IMR-90 (cell line): ENCODE data around the gene SHC2. TPM values are rescaled to one million over a fixed set of nuclear protein-coding genes. Genes with fewer than 3 reads are reported as not detected.

Experiments used
- ATAC-seq: fragments of 200-7000 bp; cut with Tn5 transposase; 2 replicates; pipeline ENCODE4 v1.9.1; 2020; ENCODE audit warnings: low read depth, mild to moderate bottlenecking, moderate library complexity
- BruUV-seq: library from RNA; stranded (reverse); fragments of 400-500 nt; replicated peaks from 2 replicates; lab custom pipeline; 2021; lab: Mats Ljungman, UMichigan
- CTCF ChIA-PET: fragments of 300-600 bp; formaldehyde crosslinking; extraction: SDS; loops from one replicate; lab custom pipeline; 2021; ENCODE audit warnings: antibody characterized with exemption; lab: Yijun Ruan, JAX
- POLR2A ChIA-PET: fragments of 300-600 bp; sonication (Branson Sonifier 250); formaldehyde crosslinking; loops from one replicate; lab custom pipeline; 2022; ENCODE audit warnings: antibody characterized with exemption; ENCODE audit not compliant: unreplicated experiment; lab: Charles Lee
- DNase-seq: peaks from one replicate; pipeline ENCODE4 v3.0.0; 2013
- H2AFZ ChIP-seq: replicated peaks from 2 replicates; pipeline ENCODE3; 2013; ENCODE audit warnings: low read length, mild to moderate bottlenecking; ENCODE audit not compliant: poor library complexity
- H2AK5ac ChIP-seq: 2 replicates; pipeline ENCODE4 v1.6.1; 2013; ENCODE audit warnings: low read depth, low read length, inconsistent platforms
- H2AK9ac ChIP-seq: replicated peaks from 2 replicates; pipeline ENCODE3; 2013; ENCODE audit warnings: mild to moderate bottlenecking, low read depth, low read length, moderate library complexity; ENCODE audit not compliant: poor library complexity
- H2BK120ac ChIP-seq: 2 replicates; pipeline ENCODE4 v1.6.1; 2013; ENCODE audit warnings: low read depth, low read length, inconsistent platforms
- H2BK15ac ChIP-seq: 3 replicates; pipeline ENCODE4 v1.6.1; 2013; ENCODE audit warnings: low read depth, low read length, inconsistent platforms
- H2BK20ac ChIP-seq: 2 replicates; pipeline ENCODE4 v1.6.1; 2013; ENCODE audit warnings: low read depth, mild to moderate bottlenecking, inconsistent platforms, low read length, moderate library complexity
- H2BK5ac ChIP-seq: 2 replicates; pipeline ENCODE4 v1.6.1; 2013; ENCODE audit warnings: mild to moderate bottlenecking, low read depth, low read length, inconsistent platforms; ENCODE audit not compliant: poor library complexity, severe bottlenecking
- H3K14ac ChIP-seq: replicated peaks from 2 replicates; pipeline ENCODE4 v1.6.1; 2013; ENCODE audit warnings: low read depth, low read length, inconsistent platforms
- H3K18ac ChIP-seq: 2 replicates; pipeline ENCODE4 v1.6.1; 2013; ENCODE audit warnings: low read depth, low read length, control low read depth
- H3K23ac ChIP-seq: 2 replicates; pipeline ENCODE4 v1.6.1; 2013; ENCODE audit warnings: low read depth, low read length, inconsistent platforms
- H3K27ac ChIP-seq: 2 replicates; pipeline ENCODE4 v1.5.1; 2013; ENCODE audit warnings: mild to moderate bottlenecking, control low read depth, low read length; ENCODE audit not compliant: insufficient read depth
- H3K27me3 ChIP-seq: 2 replicates; pipeline ENCODE4 v1.6.1; 2013; ENCODE audit warnings: low read length; ENCODE audit not compliant: control insufficient read depth, insufficient read depth
- H3K36me3 ChIP-seq: 2 replicates; pipeline ENCODE4 v1.6.1; 2013; ENCODE audit warnings: low read length, mixed read lengths; ENCODE audit not compliant: control insufficient read depth, insufficient read depth
- H3K4ac ChIP-seq: 2 replicates; pipeline ENCODE4 v1.6.1; 2013; ENCODE audit warnings: low read depth, low read length, inconsistent platforms
- H3K4me1 ChIP-seq: 2 replicates; pipeline ENCODE4 v1.6.1; 2013; ENCODE audit warnings: low read length, mixed read lengths; ENCODE audit not compliant: control insufficient read depth, insufficient read depth
- H3K4me2 ChIP-seq: 2 replicates; pipeline ENCODE4 v1.6.1; 2013; ENCODE audit warnings: low read depth, mild to moderate bottlenecking, control low read depth, low read length, moderate library complexity
- H3K4me3 ChIP-seq: 2 replicates; pipeline ENCODE4 v1.5.1; 2013; ENCODE audit warnings: low read depth, mild to moderate bottlenecking, control low read depth, low read length, moderate library complexity; ENCODE audit not compliant: insufficient read depth
- H3K56ac ChIP-seq: 2 replicates; pipeline ENCODE4 v1.6.1; 2013; ENCODE audit warnings: low read length, inconsistent platforms; ENCODE audit not compliant: insufficient read depth; ENCODE audit errors: extremely low read depth
- H3K79me1 ChIP-seq, 2 experiments: 2 replicates each; pipeline ENCODE4 v1.6.1; 2013; ENCODE audit warnings: low read length in 2 of 2, inconsistent platforms in 1 of 2, low read depth in 1 of 2
- H3K9ac ChIP-seq: 2 replicates; pipeline ENCODE4 v1.6.1; 2013; ENCODE audit warnings: low read depth, low read length, control low read depth
- H3K9me1 ChIP-seq: 2 replicates; pipeline ENCODE4 v1.6.1; 2013; ENCODE audit warnings: low read length, inconsistent platforms; ENCODE audit not compliant: insufficient read depth
- H3K9me3 ChIP-seq: 2 replicates; pipeline ENCODE4 v1.6.1; 2013; ENCODE audit warnings: low read length; ENCODE audit not compliant: control insufficient read depth, insufficient read depth
- H4K20me1 ChIP-seq: 2 replicates; pipeline ENCODE4 v1.6.1; 2013; ENCODE audit warnings: low read length, inconsistent platforms; ENCODE audit not compliant: insufficient read depth
- H4K5ac ChIP-seq: 2 replicates; pipeline ENCODE4 v1.6.1; 2013; ENCODE audit warnings: mild to moderate bottlenecking, low read depth, low read length, control low read depth
- H4K8ac ChIP-seq, 2 experiments: 2 replicates each; pipeline ENCODE4 v1.6.1; 2013; ENCODE audit warnings: low read depth in 2 of 2, low read length in 2 of 2, control low read depth in 1 of 2, inconsistent platforms in 1 of 2
- H4K91ac ChIP-seq: 2 replicates; pipeline ENCODE4 v1.6.1; 2013; ENCODE audit warnings: low read depth, low read length, inconsistent platforms; ENCODE audit not compliant: insufficient read depth
- FOS ChIP-seq: fragments of 150-350 bp; IDR thresholded peaks from 2 replicates; pipeline ENCODE4 v1.6.1; 2016; ENCODE audit warnings: low read depth, low read length
- MAZ ChIP-seq: IDR thresholded peaks from 2 replicates; pipeline ENCODE4 v1.6.1; 2012; ENCODE audit warnings: low read depth, mild to moderate bottlenecking, low read length, improper control_type of control experiment, moderate library complexity, borderline replicate concordance
- RAD21 ChIP-seq: IDR thresholded peaks from 2 replicates; pipeline ENCODE4 v1.6.1; 2012; ENCODE audit warnings: low read length, improper control_type of control experiment
- RCOR1 ChIP-seq: IDR thresholded peaks from 2 replicates; pipeline ENCODE4 v1.6.1; 2012; ENCODE audit warnings: mild to moderate bottlenecking, low read length, improper control_type of control experiment; ENCODE audit not compliant: insufficient replicate concordance
- USF2 ChIP-seq: fragments of 150-350 bp; IDR thresholded peaks from 2 replicates; pipeline ENCODE4 v1.6.1; 2017; ENCODE audit warnings: mild to moderate bottlenecking, antibody characterized with exemption, low read length, low read depth
- WGBS, 2 experiments: methylation state at CpG; one replicate each; pipeline versions ENCODE4 v1.1.5 to v1.1.7; 2013; ENCODE audit warnings: missing lambda C conversion rate in 2 of 2; ENCODE audit not compliant: insufficient read length in 1 of 2; ENCODE audit errors: extremely low coverage in 2 of 2; 5-methylcytosine and 5-hydroxymethylcytosine counted together
- dilution Hi-C: fragments of 300-500 bp; cut with HindIII; formaldehyde crosslinking; loops from one replicate; pipeline ENCODE4 v1.14.3; 2018; ENCODE audit warnings: low sequenced_read_pairs; ENCODE audit not compliant: unreplicated experiment
- in situ Hi-C: fragments of 300-500 bp; cut with MboI; formaldehyde crosslinking; loops from 3 replicates; pipeline ENCODE4 v1.14.3; 2019; ENCODE audit warnings: low sequenced_read_pairs, inconsistent platforms, mixed read lengths
- intact Hi-C: fragments of 100-400 bp; cut with micrococcal nuclease; formaldehyde crosslinking; loops from 2 replicates; pipeline ENCODE4 v1.10.0; 2022
- polyA plus RNA-seq, 3 experiments: library from polyadenylated mRNA; depleted of rRNA; stranded (reverse); fragments of >200 nt; gene quantifications; 2 replicates each; pipeline ENCODE4 v1.2.3, GENCODE V29; 2012; ENCODE audit warnings: low replicate concordance in 1 of 3
- total RNA-seq: library from RNA; depleted of rRNA; stranded (reverse); fragments of >200 nt; gene quantifications from 2 replicates; pipeline ENCODE4 v1.2.3, GENCODE V29; 2012

The SHC2 gene
- total and polyA plus RNA-seq, 2 of the 4 experiments (the other 2 are of a cell fraction) = 0.68 TPM; not detected in 1

DNA sequence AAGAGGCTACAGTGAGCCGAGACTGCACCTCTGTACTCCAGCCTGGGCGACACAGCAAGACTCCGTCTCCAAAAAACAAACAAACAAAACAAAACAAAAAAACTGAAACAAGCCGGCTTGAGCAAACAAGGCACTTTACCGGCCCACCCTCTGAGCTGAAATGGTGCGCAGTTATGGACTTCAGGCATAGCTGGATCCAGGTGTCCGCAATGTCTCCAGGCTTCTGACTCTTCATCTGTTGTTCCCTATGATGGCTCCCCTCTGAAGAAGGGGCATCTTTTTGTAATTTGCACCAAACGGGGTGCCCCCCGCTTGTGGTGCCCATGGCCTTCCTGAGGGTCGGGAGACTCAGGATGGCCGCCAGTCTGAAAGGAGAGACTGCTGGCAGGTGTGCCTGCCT lies 58.0 kb downstream of the SHC2 start:
- Histone ChIP-seq H4K20me1 (peaks cover 5% of the 10 kb centered on the region; the same call in 1 of the 2 replicates), H4K8ac (no peak overlapping the region), H3K23ac (no peak overlapping the region), H3K9ac (no peak overlapping the region), H2BK120ac (no peak overlapping the region), H2BK20ac (no peak overlapping the region), H2AK9ac (no peak overlapping the region), H3K4me3 (no peak overlapping the region), H3K56ac (no peak overlapping the region), H3K9me3 (no peaks in the 10 kb centered on the region; the same call in 1 of the 2 replicates), H2AK5ac (no peak overlapping the region), H3K79me1 (no peaks in the 10 kb centered on the region), H4K5ac (no peak overlapping the region), H3K4me2 (no peak overlapping the region), H3K27ac (no peak overlapping the region), H4K91ac (no peak overlapping the region), H3K27me3 (peaks cover 11% of the 10 kb centered on the region; the same call in 1 of the 2 replicates), H2BK5ac (no peak overlapping the region), H2AFZ (no peak overlapping the region), H3K9me1 (no peaks in the 10 kb centered on the region), H3K14ac (no peak overlapping the region), H3K36me3 (no peaks in the 10 kb centered on the region), H3K4ac (no peak overlapping the region), H2BK15ac (no peak overlapping the region), H3K4me1 (no peaks in the 10 kb centered on the region), H3K18ac (no peak overlapping the region)
- POLR2A ChIA-PET = no interaction called here
- 86% methylated on average over 8 of the region's 11 CpGs; no CpG with 5 or more reads in 1 of the 2 experiments for WGBS, 2 experiments
- TF ChIP-seq RAD21 = no peak
- TF ChIP-seq FOS = no peak
- TF ChIP-seq RCOR1 = no peak
- TF ChIP-seq MAZ = no peak
- TF ChIP-seq USF2 = no peak
- BruUV-seq = no TSS peak
- DNase-seq (no peak), ATAC-seq (no peak)
- dilution Hi-C loops (no loop called here), in situ Hi-C loops (no loop called here), intact Hi-C loops (no loop called here)
- CTCF ChIA-PET = no interaction called here
